ENCODE results near the gene ZBTB20.
"Not testable (repeated sequence)": the region's sequence is repeated elsewhere in the genome, so short reads cannot be mapped to it uniquely, and the experiment has no call there.

The ZBTB20 gene

DNA sequence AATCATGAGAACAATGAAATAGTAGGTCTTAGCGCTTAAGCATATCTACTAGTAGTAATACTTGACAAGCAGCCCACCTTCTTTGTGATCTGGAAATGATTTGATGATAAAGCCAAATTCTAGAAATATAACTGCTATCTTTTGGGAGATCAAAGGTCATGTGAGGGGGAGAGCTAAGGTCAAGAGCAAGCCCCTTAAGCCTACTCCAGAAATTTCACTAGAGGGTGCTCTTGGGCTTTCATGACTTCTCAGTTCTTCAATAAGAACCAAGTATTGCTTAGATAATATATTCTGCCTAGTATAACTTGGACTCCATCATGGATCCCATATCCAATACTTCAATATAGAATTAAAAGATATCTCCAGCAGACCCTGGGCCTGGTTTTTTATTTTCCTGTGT lies 319.6 kb downstream of the ZBTB20 start:
- peak; percentile 57 for DNase-seq
- in situ Hi-C loops (cut with HindIII; ENCODE audit: low pct_ligation_motif_present, low pct_unique_long_range_greater_than_20kb, low sequenced_read_pairs) = no loop called here

DNA sequence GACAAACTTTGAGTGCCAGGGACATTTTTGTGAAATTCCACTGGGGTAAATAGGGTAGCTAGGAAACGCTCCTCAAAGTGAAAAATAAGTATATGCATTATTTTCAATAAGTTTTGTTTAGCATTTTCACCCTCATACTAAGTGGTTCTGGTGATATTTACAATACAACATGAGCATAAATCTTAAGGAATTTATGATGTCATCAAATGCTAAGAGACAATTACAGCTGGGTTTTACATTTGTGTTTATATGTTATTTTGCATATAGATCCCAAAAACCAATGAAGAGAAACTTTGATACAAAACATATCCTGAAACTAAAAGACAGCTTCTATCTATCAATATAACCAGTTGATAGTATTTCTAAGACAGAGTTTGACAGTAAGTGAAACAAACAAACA lies 323.1 kb downstream of the ZBTB20 start:
- no peak for DNase-seq
- in situ Hi-C loops (cut with HindIII; ENCODE audit: low pct_ligation_motif_present, low pct_unique_long_range_greater_than_20kb, low sequenced_read_pairs) = no loop called here

DNA sequence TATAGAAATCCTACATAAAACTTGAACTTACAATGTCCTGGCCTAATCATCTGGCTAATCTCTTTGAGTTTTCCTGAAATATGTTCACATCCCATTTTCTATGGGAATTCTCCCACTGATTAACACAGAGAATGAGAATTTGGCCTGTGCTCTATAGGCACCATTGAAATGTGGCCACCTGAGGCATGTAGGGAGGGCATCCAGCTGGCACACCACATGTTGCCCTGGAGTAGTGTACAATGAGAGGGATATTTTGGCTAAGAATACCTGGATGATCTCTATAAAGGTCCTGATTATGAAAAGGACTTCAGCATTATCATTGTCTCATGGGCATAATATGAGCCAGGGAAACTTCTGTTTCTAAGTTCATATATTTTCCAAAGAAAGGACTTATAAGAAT lies 324.0 kb downstream of the ZBTB20 start:
- in situ Hi-C loops (cut with HindIII; ENCODE audit: low pct_ligation_motif_present, low pct_unique_long_range_greater_than_20kb, low sequenced_read_pairs) = no loop called here
- DNase-seq = no peak

DNA sequence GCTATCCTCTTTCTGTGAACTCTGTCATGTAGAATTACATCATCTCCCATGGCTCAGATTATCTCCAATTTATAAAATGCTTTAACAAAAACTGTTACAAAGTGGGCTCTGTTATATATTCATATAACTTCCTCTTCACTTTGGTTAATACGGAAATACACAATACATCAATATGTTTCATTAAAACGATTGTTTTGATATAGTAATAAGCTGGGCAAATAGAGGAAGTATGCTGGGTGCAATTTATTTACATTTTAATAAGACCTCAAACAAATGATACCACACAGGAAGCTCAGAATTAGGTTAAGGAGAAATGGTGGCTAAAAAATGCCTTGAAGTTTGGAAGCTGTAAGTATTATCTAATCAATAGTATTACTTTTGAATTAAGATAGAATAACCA lies 331.0 kb downstream of the ZBTB20 start:
- no peak for DNase-seq

DNA sequence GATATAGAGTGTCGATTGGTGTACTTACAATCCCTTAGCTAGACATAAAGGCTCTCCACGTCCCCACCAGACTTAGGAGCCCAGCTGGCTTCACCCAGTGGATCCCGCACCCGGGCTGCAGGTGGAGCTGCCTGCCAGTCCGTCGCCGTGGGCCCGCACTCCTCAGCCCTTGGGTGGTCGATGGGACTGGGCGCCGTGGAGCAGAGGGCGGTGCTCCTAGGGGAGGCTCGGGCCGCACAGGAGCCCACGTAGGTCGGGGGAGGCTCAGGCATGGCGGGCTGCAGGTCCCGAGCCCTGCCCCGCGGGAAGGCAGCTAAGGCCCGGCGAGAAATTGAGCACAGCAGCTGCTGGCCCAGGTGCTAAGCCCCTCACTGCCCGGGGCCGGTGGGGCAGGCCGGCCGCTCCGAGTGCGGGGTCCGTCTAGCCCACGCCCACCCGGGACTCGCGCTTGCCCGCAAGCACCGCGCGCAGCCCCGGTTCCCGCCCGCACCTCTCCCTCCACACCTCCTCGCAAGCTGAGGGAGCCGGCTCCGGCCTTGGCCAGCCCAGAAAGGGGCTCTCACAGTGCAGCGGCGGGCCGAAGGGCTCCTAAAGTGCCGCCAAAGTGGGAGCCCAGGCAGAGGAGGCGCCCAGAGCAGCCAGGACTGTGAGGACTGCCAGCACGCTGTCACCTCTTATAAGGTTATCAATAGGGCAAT lies 334.4 kb downstream of the ZBTB20 start:
- in situ Hi-C loops (cut with HindIII; ENCODE audit: low pct_ligation_motif_present, low pct_unique_long_range_greater_than_20kb, low sequenced_read_pairs); DNase-seq: not testable (repeated sequence)

More for the DNA sequence above, 331.0 kb downstream of the ZBTB20 start:
- in situ Hi-C loops (cut with HindIII; ENCODE audit: low pct_ligation_motif_present, low pct_unique_long_range_greater_than_20kb, low sequenced_read_pairs) = no loop called here

DNA sequence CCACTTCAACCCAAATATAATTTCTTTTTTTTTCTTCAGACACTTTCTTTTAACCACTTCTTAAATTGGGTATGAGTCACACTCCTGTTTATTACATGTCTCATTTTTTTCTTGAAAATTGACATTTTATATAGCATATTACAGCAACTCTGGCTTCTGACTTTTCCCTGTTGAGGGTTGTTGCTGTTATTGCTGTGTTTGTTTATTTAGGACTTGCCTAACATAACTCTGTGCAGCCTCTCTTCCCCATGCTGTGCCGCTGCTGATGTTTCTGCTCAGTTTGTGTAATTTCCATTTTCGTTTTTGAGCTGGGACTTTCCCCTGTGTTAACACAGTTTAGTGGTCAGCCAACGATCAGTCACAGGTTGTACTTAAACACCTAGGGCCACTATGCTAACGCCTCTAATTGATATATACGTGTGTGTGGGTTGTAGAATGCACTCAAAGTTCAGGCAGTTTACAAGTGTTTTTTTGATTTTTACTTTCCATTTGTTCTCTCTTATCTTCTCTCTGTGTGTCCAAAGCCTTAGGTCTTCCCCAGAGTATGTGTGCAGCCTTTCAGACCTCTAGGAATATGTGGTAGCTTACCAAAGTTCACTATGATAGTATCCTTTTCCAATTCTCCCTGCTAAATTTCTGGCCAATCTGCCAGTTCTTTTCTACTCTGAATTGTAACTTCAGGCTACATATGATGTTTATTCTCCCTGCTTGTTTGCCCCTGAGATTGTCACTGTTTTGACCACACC lies 337.2 kb downstream of the ZBTB20 start:
- DNase-seq = peak; percentile 18
- in situ Hi-C loops (cut with HindIII; ENCODE audit: low pct_ligation_motif_present, low pct_unique_long_range_greater_than_20kb, low sequenced_read_pairs) = no loop called here

DNA sequence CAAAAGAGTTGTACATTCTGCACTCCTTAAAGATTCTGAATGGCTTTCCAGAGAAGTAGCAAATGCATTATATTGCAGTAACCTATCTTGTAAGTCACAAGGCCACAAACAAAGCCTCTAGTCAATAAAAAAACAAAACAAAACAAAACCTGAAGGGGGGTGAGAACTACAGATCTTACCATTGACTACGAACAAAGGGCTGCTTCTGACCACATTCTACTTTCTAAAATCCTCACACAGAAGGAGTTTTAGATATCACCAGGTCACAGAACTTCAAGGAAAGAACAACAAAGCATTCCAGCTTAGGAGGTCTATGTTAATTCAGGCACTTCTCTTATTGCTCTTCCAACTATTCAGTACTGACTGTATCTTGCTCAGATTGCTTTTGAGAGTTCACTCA lies 343.0 kb downstream of the ZBTB20 start:
- in situ Hi-C loops (cut with HindIII; ENCODE audit: low pct_ligation_motif_present, low pct_unique_long_range_greater_than_20kb, low sequenced_read_pairs) = no loop called here
- no peak for DNase-seq

DNA sequence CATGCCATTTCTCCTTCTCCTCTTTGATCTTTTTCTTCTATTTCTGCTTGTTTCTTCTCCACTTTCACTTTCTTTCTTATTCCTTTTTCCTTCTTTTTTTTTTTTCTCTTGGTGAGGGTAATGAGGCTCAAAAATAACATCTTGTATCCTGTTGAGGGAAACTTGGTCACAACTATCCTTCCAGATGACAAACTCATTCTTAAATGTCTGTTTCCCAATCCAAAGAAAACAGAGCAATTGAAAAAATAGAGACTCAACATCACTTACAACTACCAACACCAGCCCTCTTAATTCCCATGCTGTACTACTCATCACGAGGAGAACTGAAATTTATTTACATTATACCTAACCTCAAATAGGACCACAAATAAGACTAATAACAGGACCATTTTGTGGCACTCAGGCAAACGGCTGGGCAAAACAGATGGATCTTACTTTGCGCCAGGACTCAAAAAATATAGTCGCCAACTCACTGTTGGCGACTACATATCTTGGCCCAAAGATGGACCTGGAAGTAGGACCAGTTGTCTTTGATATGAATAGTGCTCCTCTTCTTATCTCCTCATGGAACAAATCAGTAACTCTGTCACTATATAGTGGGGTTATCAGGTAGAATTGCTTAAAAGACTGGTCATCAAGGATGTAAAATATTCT lies 343.9 kb downstream of the ZBTB20 start:
- DNase-seq = no peak
- in situ Hi-C loops (cut with HindIII; ENCODE audit: low pct_ligation_motif_present, low pct_unique_long_range_greater_than_20kb, low sequenced_read_pairs) = no loop called here

DNA sequence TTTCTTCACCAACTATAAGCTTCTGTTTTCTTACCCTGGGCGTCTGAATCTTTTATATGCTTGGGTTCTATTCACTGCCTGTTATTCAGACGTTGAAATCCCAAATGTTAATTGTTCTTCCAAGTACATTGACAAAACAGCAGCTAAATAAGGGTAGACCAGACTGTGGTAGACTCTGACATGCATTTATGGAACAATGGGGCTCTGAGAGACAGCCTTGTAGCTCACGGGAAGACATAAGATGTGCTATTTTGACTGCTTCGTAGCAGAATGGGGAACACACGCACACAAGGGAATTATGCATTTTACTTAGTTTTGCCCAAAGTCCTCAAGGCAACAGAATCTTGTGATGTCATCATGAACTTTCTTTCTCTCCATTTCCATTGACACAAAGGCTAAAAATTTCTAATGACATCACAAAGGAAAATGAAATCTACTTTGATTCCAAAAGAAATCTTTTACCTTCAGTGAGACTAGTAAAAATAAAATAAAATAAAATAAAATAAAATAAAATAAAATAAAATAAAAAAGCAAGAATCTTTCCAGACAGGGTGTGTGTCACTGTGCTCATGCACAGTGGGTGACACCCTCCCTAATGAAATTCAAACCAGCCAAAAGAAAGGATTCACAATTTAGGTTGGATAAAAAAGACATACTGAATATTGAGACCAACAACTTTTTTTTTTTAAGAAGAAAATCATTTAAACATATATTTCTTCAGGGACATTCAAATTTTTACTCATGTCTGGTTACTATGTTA lies 346.6 kb downstream of the ZBTB20 start:
- DNase-seq = no peak
- in situ Hi-C loops (cut with HindIII; ENCODE audit: low pct_ligation_motif_present, low pct_unique_long_range_greater_than_20kb, low sequenced_read_pairs) = no loop called here

DNA sequence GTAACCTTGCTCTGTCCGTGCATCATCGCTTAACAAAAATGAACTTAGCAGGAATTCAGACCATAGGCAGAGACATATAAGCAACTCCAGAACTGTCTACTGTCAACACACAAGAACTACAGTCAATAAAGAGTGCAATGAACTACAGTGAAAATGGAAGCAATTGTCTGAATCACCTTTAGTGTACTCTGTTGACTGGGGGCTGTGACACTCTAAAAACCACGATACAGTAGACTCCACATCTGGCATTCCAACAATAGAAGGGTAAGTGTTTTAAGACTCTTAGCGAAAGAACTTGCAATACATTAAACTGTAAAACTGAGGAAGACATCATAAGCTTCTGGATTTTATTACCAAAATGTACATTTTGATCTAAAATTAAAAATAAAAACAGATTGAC lies 347.3 kb downstream of the ZBTB20 start:
- in situ Hi-C loops (cut with HindIII; ENCODE audit: low pct_ligation_motif_present, low pct_unique_long_range_greater_than_20kb, low sequenced_read_pairs) = no loop called here
- no peak for DNase-seq

DNA sequence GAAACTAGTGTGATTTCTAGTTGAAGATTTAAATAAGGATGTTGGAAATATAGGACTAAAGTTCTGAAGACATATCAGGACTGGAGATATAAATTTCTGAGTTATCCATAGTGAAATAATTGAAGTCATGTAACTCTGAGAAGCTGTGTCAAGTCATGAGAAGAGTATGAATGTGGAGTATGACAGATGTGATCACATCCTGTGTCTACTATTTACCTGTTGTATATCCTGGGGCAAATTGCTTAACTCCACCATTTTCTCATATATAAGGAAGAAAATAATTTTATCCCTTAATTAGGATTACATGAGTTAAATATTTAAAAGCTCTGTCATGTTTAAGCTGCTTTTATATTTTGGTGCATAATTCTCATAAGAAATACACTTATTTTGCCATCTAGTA lies 350.3 kb downstream of the ZBTB20 start:
- in situ Hi-C loops (cut with HindIII; ENCODE audit: low pct_ligation_motif_present, low pct_unique_long_range_greater_than_20kb, low sequenced_read_pairs) = no loop called here
- no peak for DNase-seq

DNA sequence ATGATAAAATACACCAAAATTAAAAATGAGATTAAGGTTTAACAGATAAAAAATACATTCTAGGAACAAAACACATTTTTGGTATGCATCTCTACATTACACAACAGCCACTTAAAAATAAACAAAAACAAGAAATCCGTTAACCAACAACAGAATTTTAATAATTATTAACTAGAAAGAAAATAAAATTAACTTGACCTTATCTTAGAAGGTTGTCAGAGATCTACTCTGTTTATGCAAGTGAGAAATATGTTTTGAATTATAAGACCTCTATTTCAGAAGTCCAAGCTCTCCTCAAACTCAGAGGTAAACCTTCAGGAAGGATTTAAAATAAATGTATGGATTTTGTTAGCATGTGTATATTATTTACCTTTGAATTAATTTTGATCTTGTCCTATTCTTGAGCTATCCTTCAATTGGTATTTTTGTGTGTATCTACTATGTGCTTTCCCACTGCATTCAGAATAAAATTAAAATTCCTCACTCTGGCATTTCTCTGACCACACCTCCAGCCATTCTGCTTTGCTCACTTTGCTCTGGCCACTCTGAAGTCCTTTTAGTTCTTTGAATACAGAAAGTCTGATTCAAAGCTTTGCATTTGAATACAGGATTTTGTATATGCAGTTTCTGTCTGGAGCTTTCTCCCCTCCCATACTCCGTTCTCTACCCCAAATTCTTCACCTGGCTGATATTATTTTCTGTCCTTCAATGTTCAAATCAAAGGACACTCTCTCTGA lies 352.0 kb downstream of the ZBTB20 start:
- DNase-seq = no peak
- in situ Hi-C loops (cut with HindIII; ENCODE audit: low pct_ligation_motif_present, low pct_unique_long_range_greater_than_20kb, low sequenced_read_pairs) = no loop called here

DNA sequence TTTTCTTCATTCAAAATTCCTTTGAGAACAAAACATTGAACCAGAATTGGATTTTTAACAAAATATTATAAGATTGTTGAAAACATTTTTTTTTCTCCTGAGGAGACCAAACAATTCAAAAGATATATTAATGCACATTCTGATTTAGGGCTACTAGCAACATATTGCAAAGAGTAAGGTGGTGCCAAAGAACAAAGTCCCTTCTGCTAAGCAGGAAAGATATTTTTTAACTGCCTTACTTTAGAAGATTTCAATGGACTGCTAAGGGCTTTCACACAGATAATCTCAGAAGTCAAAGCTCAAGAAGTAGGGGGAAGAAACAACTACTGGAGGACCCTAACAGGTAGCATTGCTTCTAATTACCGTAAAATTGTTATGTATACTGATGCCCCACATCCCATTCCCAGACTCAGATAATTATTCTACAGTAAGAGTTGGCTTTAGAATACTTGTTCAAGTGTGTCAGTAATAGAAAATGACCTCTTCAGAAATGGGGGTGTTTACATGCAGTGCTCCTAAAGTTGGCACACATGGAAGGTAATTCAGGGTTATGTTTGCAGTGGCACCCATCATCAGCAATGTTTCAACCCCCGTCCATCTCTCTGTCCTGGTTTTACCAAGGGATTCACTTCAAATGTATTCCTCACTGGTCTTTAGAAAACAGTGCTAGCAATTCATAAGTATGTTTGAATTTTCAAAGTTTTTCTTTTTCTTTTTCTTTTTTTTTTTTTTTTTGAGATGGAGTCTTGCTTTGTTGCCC lies 354.7 kb downstream of the ZBTB20 start:
- in situ Hi-C loops (cut with HindIII; ENCODE audit: low pct_ligation_motif_present, low pct_unique_long_range_greater_than_20kb, low sequenced_read_pairs) = no loop called here
- DNase-seq = no peak

DNA sequence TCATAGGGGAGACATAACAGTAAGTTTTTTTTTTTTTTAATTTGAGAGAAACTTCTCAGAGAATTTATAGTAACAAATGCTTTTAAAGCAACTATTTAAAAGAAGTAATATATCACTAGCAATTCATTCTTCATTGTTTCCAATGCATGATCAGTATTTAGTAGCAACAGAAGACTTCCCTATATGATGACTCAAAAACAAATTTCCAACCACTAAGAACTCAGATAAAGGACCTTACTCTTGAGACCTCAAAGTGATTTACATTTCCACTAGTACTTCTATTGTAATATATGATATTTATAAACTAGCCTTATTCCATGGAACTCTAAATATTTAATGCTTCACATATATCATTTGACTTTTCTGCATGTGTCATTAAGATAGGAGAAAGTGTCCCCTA lies 356.3 kb downstream of the ZBTB20 start:
- in situ Hi-C loops (cut with HindIII; ENCODE audit: low pct_ligation_motif_present, low pct_unique_long_range_greater_than_20kb, low sequenced_read_pairs) = no loop called here
- DNase-seq = no peak

DNA sequence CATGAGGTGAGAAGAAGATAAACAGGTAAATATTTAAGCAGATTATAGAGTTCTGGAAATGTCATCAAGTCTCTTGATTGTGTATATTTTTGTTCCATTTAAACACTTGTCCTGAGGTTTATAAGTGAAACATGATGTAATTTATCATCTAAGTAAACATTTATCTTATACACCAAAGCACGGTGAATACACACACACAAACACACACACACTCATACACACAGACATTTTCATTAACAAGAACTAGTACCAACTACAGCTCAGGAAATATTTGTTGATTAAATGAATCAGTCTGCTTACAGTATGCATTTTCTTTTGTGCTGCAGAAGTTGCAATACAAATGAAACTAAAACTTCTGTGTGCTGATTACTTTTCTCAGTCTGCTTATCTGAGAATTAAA lies 357.3 kb downstream of the ZBTB20 start:
- in situ Hi-C loops (cut with HindIII; ENCODE audit: low pct_ligation_motif_present, low pct_unique_long_range_greater_than_20kb, low sequenced_read_pairs) = no loop called here
- DNase-seq = no peak

DNA sequence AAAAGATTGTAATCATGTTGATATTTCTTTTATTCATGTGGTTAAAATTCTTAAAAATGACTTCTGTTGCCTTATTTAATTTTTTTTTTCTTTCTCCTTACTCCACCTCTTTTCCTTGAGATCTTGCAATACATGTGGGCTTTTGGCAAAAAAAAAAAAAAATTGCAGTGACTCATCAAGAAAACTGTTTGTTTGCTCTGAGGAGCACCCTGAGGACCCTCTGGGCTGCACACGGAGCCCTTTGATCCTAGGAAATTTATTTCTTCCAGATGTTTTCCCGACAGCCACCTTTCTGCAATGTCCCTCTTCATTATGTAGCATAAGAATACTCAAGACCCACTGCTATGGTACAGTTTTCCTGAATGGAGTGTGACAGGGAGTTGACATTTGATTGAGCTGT lies 371.7 kb downstream of the ZBTB20 start:
- in situ Hi-C loops (cut with HindIII; ENCODE audit: low pct_ligation_motif_present, low pct_unique_long_range_greater_than_20kb, low sequenced_read_pairs) = no loop called here
- DNase-seq = no peak

DNA sequence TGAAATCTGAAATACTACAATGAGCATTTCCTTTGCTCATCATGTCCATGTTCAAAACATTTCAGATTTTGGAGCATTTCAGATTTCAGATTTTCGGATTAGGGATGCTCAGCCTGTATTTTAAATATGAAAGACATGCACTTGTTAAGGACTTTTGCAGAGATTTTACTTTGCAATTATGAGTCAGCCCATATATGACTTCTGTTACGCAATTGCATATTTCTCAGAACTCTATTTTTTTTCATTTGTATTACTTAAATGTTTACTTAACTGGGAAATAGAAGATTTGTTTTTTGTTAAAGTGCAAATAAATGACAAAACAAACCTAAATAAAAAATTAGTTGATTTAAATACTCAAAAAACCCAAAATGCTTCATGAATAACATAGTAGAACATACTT lies 376.2 kb downstream of the ZBTB20 start:
- no peak for DNase-seq
- in situ Hi-C loops (cut with HindIII; ENCODE audit: low pct_ligation_motif_present, low pct_unique_long_range_greater_than_20kb, low sequenced_read_pairs) = no loop called here

DNA sequence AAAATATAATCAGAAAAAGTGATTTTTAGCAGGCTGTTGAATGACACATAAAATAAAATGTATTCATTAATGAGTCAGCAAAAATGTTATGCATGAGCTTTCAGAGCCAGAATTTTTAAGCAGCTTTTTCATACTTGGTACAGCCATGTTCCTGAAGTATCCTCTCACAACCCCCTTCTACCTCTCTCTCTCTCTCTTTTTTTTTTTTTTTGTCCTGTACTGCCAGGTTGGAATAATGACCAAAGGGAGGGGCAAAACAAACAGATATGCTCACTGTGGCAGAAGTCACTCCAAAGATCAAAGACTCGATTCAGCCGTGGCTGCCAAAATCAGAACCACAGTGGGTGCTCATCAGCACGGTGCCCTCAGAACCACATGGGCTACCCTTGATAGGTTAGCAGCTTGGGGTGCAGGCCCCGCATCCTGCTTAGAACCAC lies 383.0 kb downstream of the ZBTB20 start:
- no peak for DNase-seq
- in situ Hi-C loops (cut with HindIII; ENCODE audit: low pct_ligation_motif_present, low pct_unique_long_range_greater_than_20kb, low sequenced_read_pairs) = no loop called here

All from ACHN (cell line).